Esophagus (tissue), 2 donors: ENCODE data around the gene FAT1. TPM values are rescaled to one million over a fixed set of nuclear protein-coding genes. Genes with fewer than 3 reads are reported as not detected.

Experiments
- H3K27ac ChIP-seq, 2 donors: one replicate each; pipeline ENCODE4 v1.5.1; 2013; ENCODE audit warnings: low read depth in 2 of 2, mild to moderate bottlenecking in 2 of 2, inconsistent platforms in 1 of 2, low read length in 1 of 2, moderate library complexity in 1 of 2
- H3K27me3 ChIP-seq, 2 donors: one replicate each; pipeline ENCODE4 v1.6.1; 2013; ENCODE audit warnings: low read length in 2 of 2, control low read depth in 1 of 2, mild to moderate bottlenecking in 1 of 2; ENCODE audit not compliant: insufficient read depth in 2 of 2, control insufficient read depth in 1 of 2
- H3K36me3 ChIP-seq, 2 donors: one replicate each; pipeline ENCODE4 v1.6.1; 2013; ENCODE audit warnings: low read length in 1 of 2; ENCODE audit not compliant: control insufficient read depth in 2 of 2, insufficient read depth in 2 of 2
- H3K4me1 ChIP-seq, 2 donors: one replicate each; pipeline ENCODE4 v1.6.1; 2013; ENCODE audit warnings: low read length in 1 of 2; ENCODE audit not compliant: control insufficient read depth in 2 of 2, insufficient read depth in 2 of 2
- H3K4me3 ChIP-seq, 2 donors: one replicate each; pipeline ENCODE4 v1.5.1; 2013; ENCODE audit warnings: low read length in 2 of 2, mild to moderate bottlenecking in 2 of 2, low read depth in 1 of 2, moderate library complexity in 1 of 2
- H3K9me3 ChIP-seq, 2 donors: one replicate each; pipeline ENCODE4 v1.6.1; 2013; ENCODE audit warnings: mild to moderate bottlenecking in 2 of 2, low read depth in 1 of 2, low read length in 1 of 2, moderate library complexity in 1 of 2; ENCODE audit not compliant: control insufficient read depth in 2 of 2, insufficient read depth in 1 of 2
- WGBS, 2 donors: extraction: QIAGEN DNeasy Blood & Tissue Kit; methylation state at CpG; one replicate each; pipeline ENCODE4 v1.1.7; 2013; 5-methylcytosine and 5-hydroxymethylcytosine counted together
- polyA plus RNA-seq, 2 donors: library from polyadenylated mRNA; stranded (reverse); fragments of 200-250 nt; gene quantifications; one replicate each; pipeline ENCODE4 v1.2.3, GENCODE V29; 2013
- donor health status: healthy with polysubstance abuse.
- donor health status: Bipolar disorder and iron deficiency.

The FAT1 gene
- polyA plus RNA-seq, 2 donors: 11.5 to 21.0 TPM

DNA sequence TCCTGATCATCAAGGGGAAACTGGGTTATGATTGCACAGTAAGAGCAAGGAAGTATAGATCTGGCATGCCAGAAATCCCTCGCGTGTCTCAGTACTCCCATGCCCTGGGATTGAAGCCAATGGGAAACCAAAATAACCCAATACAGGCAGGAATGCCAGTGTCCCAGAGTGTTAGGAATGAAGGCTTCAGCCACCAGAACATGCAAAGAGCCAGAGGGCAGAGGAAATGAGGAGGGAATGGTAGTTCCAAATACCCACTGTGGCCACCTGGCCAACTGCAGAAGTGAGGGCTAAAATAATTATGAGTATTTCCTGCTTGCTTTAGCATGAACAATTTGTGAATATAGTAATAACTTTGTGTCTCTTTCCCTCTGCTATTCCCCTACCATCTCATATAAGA, 180.4 kb downstream of the FAT1 start:
- no peak overlapping the region for H3K27ac ChIP-seq
- no peak overlapping the region for H3K4me3 ChIP-seq
- no peaks in the 10 kb centered on the region for H3K4me1 ChIP-seq
- 89 to 96% methylated on average over 2 of the region's 2 CpGs for WGBS, 2 donors
- peaks cover 0 to 4% of the 10 kb centered on the region in 2 donors for H3K9me3 ChIP-seq
- no peaks in the 10 kb centered on the region for H3K36me3 ChIP-seq
- H3K27me3 ChIP-seq: no peaks in the 10 kb centered on the region

DNA sequence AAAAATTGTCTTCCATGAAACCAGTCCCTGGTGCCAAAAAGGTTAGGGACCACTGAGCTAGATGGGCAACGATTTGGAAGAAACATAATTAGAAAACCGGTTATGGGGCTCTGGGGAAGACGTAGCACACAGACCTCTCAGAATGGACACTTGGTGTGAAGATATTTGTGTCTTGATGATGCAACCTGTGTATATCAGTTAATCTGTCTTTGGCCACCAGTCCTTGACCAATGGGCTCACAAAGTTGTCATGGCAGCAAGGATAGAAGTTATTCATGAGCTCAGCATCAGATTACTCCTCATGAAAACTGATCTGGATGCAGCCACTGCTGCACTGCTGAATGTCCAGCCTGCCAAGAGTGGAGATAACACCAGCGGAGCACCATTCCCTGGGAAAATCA, 181.9 kb downstream of the FAT1 start:
- Histone ChIP-seq H3K36me3 (no peaks in the 10 kb centered on the region), H3K27ac (no peak overlapping the region), H3K4me1 (no peaks in the 10 kb centered on the region), H3K9me3 (peaks cover 0 to 4% of the 10 kb centered on the region in 2 donors), H3K27me3 (no peaks in the 10 kb centered on the region), H3K4me3 (no peak overlapping the region)
- WGBS, 2 donors: 85 to 89% methylated on average over 4 of the region's 4 CpGs

DNA sequence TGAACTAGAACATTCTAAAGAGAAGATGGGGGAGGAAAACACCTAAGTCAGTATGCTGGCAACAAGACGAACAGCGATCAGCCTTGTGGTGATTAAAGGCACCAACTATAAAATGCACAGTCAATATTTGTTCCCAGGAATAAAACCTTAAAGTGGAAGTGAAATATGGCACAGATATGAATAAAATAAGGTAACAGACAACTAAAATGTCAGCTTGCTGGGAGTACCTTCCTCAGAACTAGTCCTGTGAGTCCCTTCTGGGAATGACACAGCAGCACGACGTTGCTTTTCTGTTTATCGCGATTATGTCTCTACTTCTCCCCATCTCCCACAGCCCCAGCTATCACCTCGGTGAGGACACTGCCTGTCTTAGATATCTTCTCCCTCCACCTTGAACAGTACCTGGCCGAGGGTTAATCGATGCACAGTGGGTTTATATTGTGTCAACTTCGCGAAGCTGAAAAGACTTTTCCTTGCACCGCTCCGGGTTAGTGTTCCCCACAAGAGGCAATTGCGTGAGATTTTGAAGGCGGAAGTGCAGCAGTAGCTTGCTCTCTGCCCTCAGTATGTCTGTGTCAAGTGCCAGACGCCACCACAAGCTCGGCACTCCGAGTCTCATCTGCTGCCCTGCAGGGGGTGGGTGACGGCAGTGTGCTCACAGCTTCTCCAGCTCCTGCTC, 185.7 kb downstream of the FAT1 start:
- 81 to 82% methylated on average over 19 of the region's 19 CpGs for WGBS, 2 donors
- no peak overlapping the region for H3K27ac ChIP-seq
- H3K4me1 ChIP-seq: no peaks in the 10 kb centered on the region
- H3K4me3 ChIP-seq: no peak overlapping the region
- no peaks in the 10 kb centered on the region for H3K36me3 ChIP-seq
- H3K9me3 ChIP-seq: peaks cover 0 to 5% of the 10 kb centered on the region in 2 donors
- H3K27me3 ChIP-seq: no peaks in the 10 kb centered on the region

Other genes starting within 250 kb of the FAT1 start
- not detected for gene MTNR1A, start 168.3 kb downstream of the FAT1 start, polyA plus RNA-seq